Smooth muscle cell (in vitro differentiated cells): Measurements from ENCODE around the gene OPN5. TPM values are rescaled to one million over a fixed set of nuclear protein-coding genes. Genes with fewer than 3 reads are reported as not detected.

Experiments
- DNase-seq: peaks from one replicate; lab custom pipeline; 2025; ENCODE audit not compliant: unreplicated experiment; lab: John Stamatoyannopoulos, UW
- H2AFZ ChIP-seq: fragments of 200-600 bp; sonication (generic); 2 replicates; pipeline ENCODE4 v1.6.0; 2016; ENCODE audit warnings: antibody characterized with exemption, low read depth, mild to moderate bottlenecking
- H3F3A ChIP-seq: fragments of 200-600 bp; sonication (generic); 2 replicates; pipeline ENCODE4 v1.6.0; 2017; ENCODE audit warnings: antibody characterized with exemption, low read depth
- H3K27ac ChIP-seq: fragments of 200-600 bp; sonication (generic); 2 replicates; pipeline ENCODE4 v1.5.1; 2016; ENCODE audit warnings: low read depth, mild to moderate bottlenecking
- H3K27me3 ChIP-seq: fragments of 200-600 bp; sonication (generic); 2 replicates; pipeline ENCODE4 v1.6.1; 2016; ENCODE audit warnings: low read depth, mild to moderate bottlenecking
- H3K36me3 ChIP-seq: fragments of 200-600 bp; sonication (generic); 2 replicates; pipeline ENCODE4 v1.5.1; 2016; ENCODE audit warnings: low read depth
- H3K4me1 ChIP-seq: fragments of 200-600 bp; sonication (generic); 2 replicates; pipeline ENCODE4 v1.5.1; 2016; ENCODE audit warnings: low read depth
- H3K4me2 ChIP-seq: fragments of 200-600 bp; sonication (generic); 2 replicates; pipeline ENCODE4 v1.6.0; 2016; ENCODE audit warnings: mild to moderate bottlenecking
- H3K4me3 ChIP-seq: fragments of 200-600 bp; sonication (generic); 2 replicates; pipeline ENCODE4 v1.5.1; 2016; ENCODE audit warnings: mild to moderate bottlenecking
- H3K79me2 ChIP-seq: fragments of 200-600 bp; sonication (generic); 2 replicates; pipeline ENCODE4 v1.6.0; 2016; ENCODE audit warnings: low read depth, mild to moderate bottlenecking
- H3K9ac ChIP-seq: fragments of 200-600 bp; sonication (generic); 2 replicates; pipeline ENCODE4 v1.6.0; 2016; ENCODE audit warnings: low read depth
- H3K9me3 ChIP-seq: fragments of 200-600 bp; sonication (generic); replicated peaks from 2 replicates; pipeline ENCODE4 v1.5.1; 2016; ENCODE audit warnings: low read depth
- H4K20me1 ChIP-seq: fragments of 200-600 bp; sonication (generic); 2 replicates; pipeline ENCODE4 v1.6.0; 2016; ENCODE audit warnings: low read depth
- CTCF ChIP-seq: fragments of 200-600 bp; sonication (generic); IDR thresholded peaks from 2 replicates; pipeline ENCODE4 v1.5.1; 2017; ENCODE audit warnings: borderline replicate concordance, mild to moderate bottlenecking, antibody characterized with exemption; ENCODE audit not compliant: insufficient read depth, poor library complexity, severe bottlenecking
- WGBS: methylation state at CpG from one replicate; pipeline ENCODE4 v1.1.7; 2016; ENCODE audit warnings: low lambda C conversion rate; 5-methylcytosine and 5-hydroxymethylcytosine counted together
- polyA plus RNA-seq: library from polyadenylated mRNA; unstranded; fragments of >200 nt; fragmentation: Nextera tagmentation; extraction: Ambion mirVana; gene quantifications from 2 replicates; pipeline ENCODE4 v1.2.1, GENCODE V29; 2016
- total RNA-seq: library from RNA; depleted of rRNA; stranded (reverse); fragments of >200 nt; gene quantifications from 2 replicates; pipeline ENCODE4 v1.2.3, GENCODE V29; 2014

Gene OPN5
- total and polyA plus RNA-seq, 2 experiments from 2014 or later, result not detected

GRCh38 chr6:47839645-47840044 lies 57.8 kb downstream of the OPN5 start:
- no peaks in the 10 kb centered on the region for H3K79me2 ChIP-seq
- H3K9ac ChIP-seq, result no peak overlapping the region
- no peak for DNase-seq
- H3K27ac ChIP-seq, result no peak overlapping the region
- H2AFZ ChIP-seq, result no peak overlapping the region
- no peaks in the 10 kb centered on the region for H3K36me3 ChIP-seq
- no peaks in the 10 kb centered on the region for H3K4me1 ChIP-seq
- no peaks in the 10 kb centered on the region for H3F3A ChIP-seq
- no peaks in the 10 kb centered on the region for H4K20me1 ChIP-seq
- no peak overlapping the region for H3K4me3 ChIP-seq
- TF ChIP-seq CTCF, result no peak
- H3K9me3 ChIP-seq, result no peaks in the 10 kb centered on the region
- peaks cover 22% of the 10 kb centered on the region for H3K27me3 ChIP-seq
- WGBS, result 91% methylated on average over 1 of the region's 1 CpG
- H3K4me2 ChIP-seq, result no peak overlapping the region

- no peak overlapping the region for H3K9ac ChIP-seq
- no peak overlapping the region for H3K4me2 ChIP-seq
- no peaks in the 10 kb centered on the region for H3F3A ChIP-seq
- peaks cover 22% of the 10 kb centered on the region for H3K27me3 ChIP-seq
- H3K27ac ChIP-seq, result no peak overlapping the region
- no peaks in the 10 kb centered on the region for H3K9me3 ChIP-seq
- no peak for DNase-seq
- no peaks in the 10 kb centered on the region for H3K4me1 ChIP-seq
- TF ChIP-seq CTCF, result no peak
- H3K4me3 ChIP-seq, result no peak overlapping the region
- no peaks in the 10 kb centered on the region for H4K20me1 ChIP-seq
- no peaks in the 10 kb centered on the region for H3K79me2 ChIP-seq
- WGBS, result 91% methylated on average over 3 of the region's 3 CpGs
- H2AFZ ChIP-seq, result no peak overlapping the region
- H3K36me3 ChIP-seq, result no peaks in the 10 kb centered on the region
These were observed 63.0 kb downstream of the OPN5 start for GRCh38 chr6:47844881-47845280.

GRCh38 chr6:47846752-47847151 lies 64.9 kb downstream of the OPN5 start:
- no peak overlapping the region for H3K4me2 ChIP-seq
- H3K36me3 ChIP-seq, result no peaks in the 10 kb centered on the region
- no peaks in the 10 kb centered on the region for H3K9me3 ChIP-seq
- H3K79me2 ChIP-seq, result no peaks in the 10 kb centered on the region
- H3K27me3 ChIP-seq, result peaks cover 6% of the 10 kb centered on the region
- no peak for DNase-seq
- H3K27ac ChIP-seq, result no peak overlapping the region
- no peak overlapping the region for H2AFZ ChIP-seq
- no peaks in the 10 kb centered on the region for H3K4me1 ChIP-seq
- no peak for TF ChIP-seq CTCF
- no peaks in the 10 kb centered on the region for H3F3A ChIP-seq
- WGBS, result 64% methylated on average over 1 of the region's 1 CpG
- no peaks in the 10 kb centered on the region for H4K20me1 ChIP-seq
- H3K4me3 ChIP-seq, result no peak overlapping the region
- H3K9ac ChIP-seq, result no peak overlapping the region

- WGBS, result 88% methylated on average over 1 of the region's 1 CpG
- Histone ChIP-seq H3K4me2 (no peak overlapping the region), H3K9me3 (no peaks in the 10 kb centered on the region), H3K4me1 (no peaks in the 10 kb centered on the region), H4K20me1 (no peaks in the 10 kb centered on the region), H3K27ac (no peak overlapping the region), H3F3A (no peaks in the 10 kb centered on the region), H3K9ac (no peak overlapping the region), H3K36me3 (no peaks in the 10 kb centered on the region), H3K27me3 (no peaks in the 10 kb centered on the region), H3K79me2 (no peaks in the 10 kb centered on the region), H3K4me3 (no peak overlapping the region), H2AFZ (no peak overlapping the region)
- TF ChIP-seq CTCF, result no peak
- no peak for DNase-seq
These were observed 69.3 kb downstream of the OPN5 start for GRCh38 chr6:47851091-47851490.
